SK-N-SH (cell line): Measurements from ENCODE around the gene INTS11. TPM values are rescaled to one million over a fixed set of nuclear protein-coding genes. Genes with fewer than 3 reads are reported as not detected.

Experiments
- CTCF ChIA-PET: fragments of 300-600, 350-600 bp; formaldehyde crosslinking; extraction: SDS; loops from one replicate; lab custom pipeline; 2021; lab: Yijun Ruan, JAX
- POLR2A ChIA-PET: fragments of 350-600 bp; sonication (Branson Sonifier 250); formaldehyde crosslinking; extraction: SDS; loops from one replicate; lab custom pipeline; 2020; ENCODE audit warnings: antibody characterized with exemption, inconsistent platforms; lab: Yijun Ruan, JAX
- DNase-seq: peaks from one replicate; pipeline ENCODE4 v3.0.0; 2012
- H2AFZ ChIP-seq: fragments of 200-600 bp; sonication (generic); 2 replicates; pipeline ENCODE4 v1.8.1; 2016; ENCODE audit warnings: antibody characterized with exemption, mild to moderate bottlenecking, low read depth
- H3F3A ChIP-seq: fragments of 200-600 bp; sonication (generic); replicated peaks from 2 replicates; pipeline ENCODE3; 2016; ENCODE audit warnings: antibody characterized with exemption, mild to moderate bottlenecking; ENCODE audit not compliant: insufficient read depth
- H3K27ac ChIP-seq, 2 experiments: fragments of 200-500 bp in 1 of 2; fragments of 200-600 bp in 1 of 2; sonication (Bioruptor generic) in 1 of 2; sonication (generic), shearing (Covaris generic) in 1 of 2; 2 replicates each; pipeline versions ENCODE4 v1.5.1 to v1.6.1; 2014 to 2016; ENCODE audit warnings: low read depth in 2 of 2, inconsistent platforms in 1 of 2, low read length in 1 of 2, mild to moderate bottlenecking in 1 of 2, mixed read lengths in 1 of 2
- H3K27me3 ChIP-seq: fragments of 200-600 bp; sonication (generic), shearing (Covaris generic); 2 replicates; pipeline ENCODE4 v1.6.1; 2016; ENCODE audit warnings: mixed run types; ENCODE audit not compliant: insufficient read depth
- H3K36me3 ChIP-seq, 2 experiments: fragments of 200-500 bp in 1 of 2; fragments of 200-600 bp in 1 of 2; sonication (Bioruptor generic) in 1 of 2; sonication (generic) in 1 of 2; replicated peaks in 1 of 2; 2 replicates each; pipeline versions ENCODE3 to v1.5.1; 2014 to 2016; ENCODE audit warnings: low read length in 1 of 2, mild to moderate bottlenecking in 1 of 2; ENCODE audit not compliant: insufficient read depth in 2 of 2, control insufficient read depth in 1 of 2
- H3K4me1 ChIP-seq, 2 experiments: fragments of 200-500 bp in 1 of 2; fragments of 200-600 bp in 1 of 2; sonication (Bioruptor generic) in 1 of 2; sonication (generic), shearing (Covaris generic) in 1 of 2; 2 replicates each; pipeline versions ENCODE4 v1.5.1 to v1.6.1; 2014 to 2016; ENCODE audit warnings: low read depth in 1 of 2, low read length in 1 of 2, mixed run types in 1 of 2; ENCODE audit not compliant: insufficient read depth in 2 of 2, control insufficient read depth in 1 of 2
- H3K4me2 ChIP-seq: fragments of 200-600 bp; sonication (generic), shearing (Covaris generic); 2 replicates; pipeline ENCODE4 v1.6.1; 2017; ENCODE audit warnings: mixed run types
- H3K4me3 ChIP-seq, 2 experiments: fragments of 200-500 bp in 1 of 2; fragments of 200-600 bp in 1 of 2; sonication (Bioruptor generic) in 1 of 2; sonication (generic), shearing (Covaris generic) in 1 of 2; 2 replicates each; pipeline versions ENCODE4 v1.5.1 to v1.8.1; 2014 to 2016; ENCODE audit warnings: low read depth in 2 of 2, inconsistent platforms in 1 of 2, low read length in 1 of 2, mild to moderate bottlenecking in 1 of 2, mixed read lengths in 1 of 2, moderate library complexity in 1 of 2
- H3K79me2 ChIP-seq: fragments of 200-600 bp; sonication (generic); 2 replicates; pipeline ENCODE4 v1.8.1; 2017; ENCODE audit warnings: mild to moderate bottlenecking; ENCODE audit not compliant: insufficient read depth
- H3K9ac ChIP-seq: fragments of 200-600 bp; sonication (generic); 2 replicates; pipeline ENCODE4 v1.6.1; 2017; ENCODE audit warnings: mixed run types
- H3K9me2 ChIP-seq: fragments of 200-600 bp; sonication (generic); 2 replicates; pipeline ENCODE4 v1.6.1; 2017; ENCODE audit warnings: mixed run types
- H3K9me3 ChIP-seq: fragments of 200-600 bp; sonication (generic); 2 replicates; pipeline ENCODE4 v1.6.1; 2017; ENCODE audit warnings: mixed run types, mild to moderate bottlenecking, moderate library complexity
- H4K20me1 ChIP-seq: fragments of 200-600 bp; sonication (generic); 2 replicates; pipeline ENCODE4 v1.6.1; 2017; ENCODE audit warnings: mild to moderate bottlenecking, mixed run types; ENCODE audit not compliant: insufficient read depth
- GABPA ChIP-seq: IDR thresholded peaks from 2 replicates; pipeline ENCODE4 v1.4.0; 2012; ENCODE audit warnings: low read depth, mild to moderate bottlenecking
- MXI1 ChIP-seq: IDR thresholded peaks from 2 replicates; pipeline ENCODE4 v1.6.1; 2012; ENCODE audit warnings: mild to moderate bottlenecking, low read depth, low read length, improper control_type of control experiment
- NFIC ChIP-seq: IDR thresholded peaks from 2 replicates; pipeline ENCODE4 v1.4.0; 2012; ENCODE audit warnings: borderline replicate concordance
- PBX3 ChIP-seq: IDR thresholded peaks from 2 replicates; pipeline ENCODE4; 2012
- TEAD4 ChIP-seq: IDR thresholded peaks from 2 replicates; pipeline ENCODE4 v1.4.0; 2012; ENCODE audit warnings: mild to moderate bottlenecking, borderline replicate concordance; ENCODE audit not compliant: insufficient read depth
- USF1 ChIP-seq: IDR thresholded peaks from 2 replicates; pipeline ENCODE4 v1.4.0; 2012; ENCODE audit warnings: low read depth, borderline replicate concordance
- USF2 ChIP-seq: fragments of 150-350 bp; IDR thresholded peaks from 2 replicates; pipeline ENCODE4 v1.6.1; 2017; ENCODE audit warnings: antibody characterized with exemption, low read length, low read depth, borderline replicate concordance
- WGBS: methylation state at CpG from one replicate; pipeline ENCODE4 v1.1.6; 2017; ENCODE audit warnings: low lambda C conversion rate; 5-methylcytosine and 5-hydroxymethylcytosine counted together
- polyA plus RNA-seq, 3 experiments: library from polyadenylated mRNA; depleted of rRNA; stranded (reverse); fragments of >200 nt; gene quantifications; 2 replicates each; pipeline ENCODE4 v1.2.3, GENCODE V29; 2012

Gene INTS11
- polyA plus RNA-seq, 1 of the 3 experiments (the other 2 are of a cell fraction) = 137 TPM

- Histone ChIP-seq H3K4me2 (peak overlapping the region; percentile 87), H3K4me1 (peaks cover 13 to 34% of the 10 kb centered on the region in 2 experiments; a peak in 2 of 4 replicates), H4K20me1 (peaks cover 15% of the 10 kb centered on the region; the same call in 1 of the 2 replicates)
- CTCF ChIA-PET = interaction anchor here (1.1 to 1.4 kb wide), 3 partner anchors 9 to 39 kb away, joined by 3 to 7 read pairs (median 5); partner anchors contain the start of gene DVL1
- TF ChIP-seq TEAD4 (no peak), MXI1 (no peak), NFIC (no peak), USF2 (no peak), GABPA (no peak)
- TF ChIP-seq, all 33 proteins: peak for 0
- H3K9me2 ChIP-seq = no peaks in the 10 kb centered on the region
- no peaks in the 10 kb centered on the region for H3K9me3 ChIP-seq
- POLR2A ChIA-PET = interaction anchor here (1.2 kb wide), 1 partner anchor 16 kb away, joined by 3 read pairs; no protein-coding TSS in a partner anchor
- H2AFZ ChIP-seq = no peak overlapping the region
- peak overlapping the region; percentile 74 for H3K9ac ChIP-seq
- peak; percentile 52 for DNase-seq
- WGBS = 83% methylated on average over 19 of the region's 57 CpGs
- H3K36me3 ChIP-seq = peaks cover 0 to 43% of the 10 kb centered on the region in 2 experiments
- no peaks in the 10 kb centered on the region for H3K27me3 ChIP-seq
- H3K4me3 ChIP-seq = peak overlapping the region; percentile 66 to 85
- H3F3A ChIP-seq = no peaks in the 10 kb centered on the region
- peak overlapping the region in 1 of 2 experiments; percentile 16; a peak in 1 of 4 replicates for H3K27ac ChIP-seq
- peaks cover 32% of the 10 kb centered on the region for H3K79me2 ChIP-seq
These were observed 15.0 kb downstream of the INTS11 start for GRCh38 chr1:1309251-1310108.

- peaks cover 15% of the 10 kb centered on the region; the same call in 1 of the 2 replicates for H4K20me1 ChIP-seq
- ChIA-PET POLR2A (interaction anchor here (1.2 kb wide), 1 partner anchor 16 kb away, joined by 3 read pairs; no protein-coding TSS in a partner anchor), CTCF (no interaction called here)
- DNase-seq = peak; percentile 71
- TF ChIP-seq USF1 (0 out of 2 replicates have a peak, but pooled peaks have one; percentile 5), PBX3 (no peak)
- H2AFZ ChIP-seq = no peak overlapping the region
- no peaks in the 10 kb centered on the region for H3K9me3 ChIP-seq
- H3K4me2 ChIP-seq = peak overlapping the region; percentile 87
- peaks cover 13 to 41% of the 10 kb centered on the region in 2 experiments; a peak in 2 of 4 replicates for H3K4me1 ChIP-seq
- peaks cover 35% of the 10 kb centered on the region for H3K79me2 ChIP-seq
- H3K9ac ChIP-seq = peak overlapping the region; percentile 74
- H3K27ac ChIP-seq = peak overlapping the region; percentile 62 to 82; a peak in 3 of 4 replicates
- no peaks in the 10 kb centered on the region for H3F3A ChIP-seq
- H3K36me3 ChIP-seq = peaks cover 0 to 36% of the 10 kb centered on the region in 2 experiments
- peak overlapping the region; percentile 66 to 85 for H3K4me3 ChIP-seq
- H3K9me2 ChIP-seq = no peaks in the 10 kb centered on the region
- 0% methylated on average over 12 of the region's 66 CpGs for WGBS
- H3K27me3 ChIP-seq = no peaks in the 10 kb centered on the region
These were observed 15.7 kb downstream of the INTS11 start for GRCh38 chr1:1308756-1309250.
